Measurements from ENCODE around the gene NDUFV3.
"Not testable (repeated sequence)": the region's sequence is repeated elsewhere in the genome, so short reads cannot be mapped to it uniquely, and the experiment has no call there.

NDUFV3 gene

DNA sequence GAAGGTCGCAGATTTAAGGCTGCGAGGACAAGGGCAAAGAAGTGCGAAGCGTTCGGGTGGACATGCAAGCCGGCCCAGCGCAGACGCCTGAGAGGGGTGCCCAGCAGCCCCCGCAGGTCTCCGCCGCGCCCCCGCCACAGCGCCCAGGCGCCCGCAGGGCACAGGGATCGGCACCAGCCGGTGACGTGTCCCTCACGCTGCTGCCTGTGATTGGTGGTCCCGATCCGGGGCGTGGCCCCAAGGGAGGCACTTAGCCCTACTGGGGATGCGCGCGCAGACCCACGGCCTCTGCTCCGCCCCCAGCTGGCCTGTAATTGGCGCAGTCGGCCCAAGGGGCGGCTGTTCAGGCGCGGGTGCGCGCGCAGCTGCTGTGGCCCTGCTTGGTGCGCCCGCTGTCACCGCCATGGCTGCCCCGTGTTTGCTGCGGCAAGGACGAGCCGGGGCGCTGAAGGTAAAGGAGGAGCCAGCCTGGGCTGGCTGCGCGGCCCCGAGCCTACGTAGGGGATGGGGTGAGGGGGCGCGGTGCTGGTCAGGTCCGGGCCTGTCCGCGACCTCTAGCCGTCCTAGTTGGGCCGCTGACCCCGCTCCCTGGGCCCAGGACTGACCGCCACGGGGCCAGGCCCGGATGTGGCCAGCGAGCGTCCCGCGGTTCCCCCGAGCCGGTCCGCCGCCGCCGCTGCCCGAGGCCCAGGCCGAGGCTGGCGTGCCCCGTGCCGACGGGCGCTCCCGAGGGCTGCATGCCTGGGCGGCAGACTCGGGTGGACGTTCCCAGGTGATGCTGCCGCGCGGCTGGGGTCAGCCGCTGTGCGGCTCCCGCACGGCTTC lies at the start of gene NDUFV3:
TSS of gene NDUFV3 (plus strand) at position 379 of the 825 bp plus-strand sequence. CDS start at position 404, 25 bp downstream.
- Histone ChIP-seq H3K27ac (peak within 1 kb of the TSS; percentile 95 to 97), H3K4me3 (peak within 1 kb of the TSS; percentile 93)
- peak; percentile 99 for DNase-seq (ENCODE audit: low spot score)
- TF ChIP-seq, protein P1, sequence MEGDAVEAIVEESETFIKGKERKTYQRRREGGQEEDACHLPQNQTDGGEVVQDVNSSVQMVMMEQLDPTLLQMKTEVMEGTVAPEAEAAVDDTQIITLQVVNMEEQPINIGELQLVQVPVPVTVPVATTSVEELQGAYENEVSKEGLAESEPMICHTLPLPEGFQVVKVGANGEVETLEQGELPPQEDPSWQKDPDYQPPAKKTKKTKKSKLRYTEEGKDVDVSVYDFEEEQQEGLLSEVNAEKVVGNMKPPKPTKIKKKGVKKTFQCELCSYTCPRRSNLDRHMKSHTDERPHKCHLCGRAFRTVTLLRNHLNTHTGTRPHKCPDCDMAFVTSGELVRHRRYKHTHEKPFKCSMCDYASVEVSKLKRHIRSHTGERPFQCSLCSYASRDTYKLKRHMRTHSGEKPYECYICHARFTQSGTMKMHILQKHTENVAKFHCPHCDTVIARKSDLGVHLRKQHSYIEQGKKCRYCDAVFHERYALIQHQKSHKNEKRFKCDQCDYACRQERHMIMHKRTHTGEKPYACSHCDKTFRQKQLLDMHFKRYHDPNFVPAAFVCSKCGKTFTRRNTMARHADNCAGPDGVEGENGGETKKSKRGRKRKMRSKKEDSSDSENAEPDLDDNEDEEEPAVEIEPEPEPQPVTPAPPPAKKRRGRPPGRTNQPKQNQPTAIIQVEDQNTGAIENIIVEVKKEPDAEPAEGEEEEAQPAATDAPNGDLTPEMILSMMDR (IDR thresholded peaks at IDR 0.05), result no peak

DNA sequence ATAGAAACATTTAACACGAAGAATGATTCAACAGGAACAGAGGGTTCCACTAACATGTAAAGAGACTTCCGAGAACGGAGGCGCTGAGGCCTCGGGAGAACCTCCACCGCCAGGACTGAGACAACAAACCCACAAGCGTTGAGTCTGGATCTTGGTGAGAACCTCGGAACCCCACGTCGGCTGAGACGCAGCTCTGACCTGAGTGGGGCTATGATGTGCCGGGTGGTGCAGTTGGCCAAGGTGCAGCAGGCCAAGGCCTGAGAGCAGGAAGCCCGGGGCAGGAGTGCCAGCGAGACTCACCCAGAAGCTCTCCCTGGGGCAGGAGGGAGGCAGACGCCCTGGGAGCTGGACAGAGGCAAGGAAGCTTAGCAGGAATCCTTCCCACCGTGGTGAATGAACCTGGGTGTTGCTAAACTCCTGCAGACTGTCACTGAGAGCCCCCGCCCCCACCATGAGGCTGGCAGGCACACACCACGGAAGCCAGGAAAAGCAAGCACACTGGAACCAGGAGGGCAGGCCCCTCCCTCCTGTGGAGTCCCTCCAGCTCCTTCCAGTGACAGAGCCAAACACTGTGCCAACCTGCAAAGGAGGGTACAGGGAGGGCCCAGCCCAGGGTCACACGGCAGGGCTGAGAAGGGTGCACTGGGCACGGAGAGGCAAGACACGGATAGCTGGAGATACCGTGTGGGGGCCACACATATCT lies 48.5 kb upstream of the NDUFV3 start:
- TF ChIP-seq, protein P1 (IDR thresholded peaks at IDR 0.05), result no peak
- Histone ChIP-seq H3K4me3 (no peak overlapping the region), H3K27ac (no peak overlapping the region)
- no peak for DNase-seq (ENCODE audit: low spot score)

GRCh38 chr21:42845296-42845965 lies 47.7 kb upstream of the NDUFV3 start:
- TF ChIP-seq, protein P1 (IDR thresholded peaks at IDR 0.05), result no peak
- H3K27ac ChIP-seq, result no peak overlapping the region
- H3K4me3 ChIP-seq, result no peak overlapping the region
- DNase-seq (ENCODE audit: low spot score), result no peak

DNA sequence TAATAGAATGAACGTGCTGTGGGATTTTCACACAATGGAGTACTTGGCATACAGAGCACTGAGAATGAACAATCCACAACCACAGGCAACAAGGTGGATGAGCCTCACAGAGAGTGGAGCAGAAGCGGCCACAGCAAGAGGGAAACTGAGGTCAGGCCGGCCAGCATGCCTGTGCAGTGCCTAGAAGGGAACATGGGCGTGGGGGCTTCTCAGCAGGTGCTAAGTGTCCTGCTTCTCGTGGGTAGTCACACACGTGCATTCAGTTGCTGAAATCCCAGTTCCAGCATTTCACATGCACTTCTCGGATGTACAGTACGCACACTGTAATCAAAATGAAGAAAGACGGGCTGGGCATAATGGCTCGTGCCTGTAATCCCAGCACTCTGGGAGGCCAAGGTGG lies 46.9 kb upstream of the NDUFV3 start:
- no peak overlapping the region for H3K27ac ChIP-seq
- TF ChIP-seq, protein P1 (IDR thresholded peaks at IDR 0.05), result no peak
- DNase-seq (ENCODE audit: low spot score), result no peak
- no peak overlapping the region for H3K4me3 ChIP-seq

- Histone ChIP-seq H3K27ac (no peak overlapping the region), H3K4me3 (no peak overlapping the region)
- no peak for DNase-seq (ENCODE audit: low spot score)
- TF ChIP-seq, protein P1 (IDR thresholded peaks at IDR 0.05), result no peak
Measured at GRCh38 chr21:42847051-42847707, 45.9 kb upstream of the NDUFV3 start.

- Histone ChIP-seq H3K4me3 (no peak overlapping the region), H3K27ac (no peak overlapping the region)
- TF ChIP-seq, protein P1 (IDR thresholded peaks at IDR 0.05), result no peak
- DNase-seq (ENCODE audit: low spot score), result no peak
Measured at GRCh38 chr21:42847726-42848125, 45.4 kb upstream of the NDUFV3 start.

- H3K27ac ChIP-seq; H3K4me3 ChIP-seq; DNase-seq (ENCODE audit: low spot score): not testable (repeated sequence)
Measured at GRCh38 chr21:42848144-42848931, 44.8 kb upstream of the NDUFV3 start.
